CD4-positive, alpha-beta T cell treated with Interleukin-17A for 1 hour (primary cell): ENCODE data around the gene OR5C1.
"Not testable (repeated sequence)": the region's sequence is repeated elsewhere in the genome, so short reads cannot be mapped to it uniquely, and the experiment has no call there.

ENCODE experiments used
- DNase-seq: peaks from one replicate; pipeline ENCODE4 v3.0.0-alpha.2; 2020

Gene OR5C1

GRCh38 chr9:122812736-122813135 is 24.0 kb downstream of the OR5C1 start:
- no peak for DNase-seq

DNA sequence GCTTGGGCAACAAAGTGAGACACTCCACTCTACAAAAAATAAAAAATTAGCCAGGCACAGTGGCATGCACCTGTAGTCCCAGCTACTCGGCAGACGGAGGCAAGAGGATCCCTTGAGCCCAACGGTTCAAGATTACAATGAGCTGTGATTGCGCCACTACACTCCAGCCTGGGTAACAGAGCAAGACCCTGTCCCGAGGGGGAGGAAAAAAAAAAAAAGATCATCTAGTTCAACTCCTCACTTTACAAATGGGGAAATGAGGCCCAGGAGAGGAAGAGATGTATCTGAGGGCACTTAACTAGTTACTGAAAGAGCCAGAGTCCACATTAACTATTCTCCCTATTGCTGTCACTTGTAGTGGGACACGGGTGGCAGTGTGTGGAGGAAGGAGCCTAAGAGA is 25.8 kb downstream of the OR5C1 start:
- no peak for DNase-seq

DNA sequence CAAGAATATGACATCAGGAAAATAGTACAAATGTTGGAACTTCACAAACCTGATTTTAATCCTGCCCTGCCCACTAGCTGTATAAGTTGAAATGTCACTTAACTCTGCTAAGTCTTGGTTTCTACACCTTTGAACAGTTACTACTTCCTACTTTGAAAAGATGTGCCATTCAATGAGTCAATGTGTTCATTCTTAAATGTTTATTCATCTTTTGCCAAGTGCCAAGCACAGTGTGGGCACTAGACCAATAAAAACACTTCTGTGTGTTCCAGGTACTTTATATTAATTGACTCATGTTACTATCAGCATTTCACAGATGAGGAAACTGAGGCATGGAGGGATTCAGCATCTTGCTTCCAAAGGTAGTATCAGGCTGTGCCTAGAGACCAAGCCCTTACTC is 26.8 kb downstream of the OR5C1 start:
- DNase-seq: no peak

DNA sequence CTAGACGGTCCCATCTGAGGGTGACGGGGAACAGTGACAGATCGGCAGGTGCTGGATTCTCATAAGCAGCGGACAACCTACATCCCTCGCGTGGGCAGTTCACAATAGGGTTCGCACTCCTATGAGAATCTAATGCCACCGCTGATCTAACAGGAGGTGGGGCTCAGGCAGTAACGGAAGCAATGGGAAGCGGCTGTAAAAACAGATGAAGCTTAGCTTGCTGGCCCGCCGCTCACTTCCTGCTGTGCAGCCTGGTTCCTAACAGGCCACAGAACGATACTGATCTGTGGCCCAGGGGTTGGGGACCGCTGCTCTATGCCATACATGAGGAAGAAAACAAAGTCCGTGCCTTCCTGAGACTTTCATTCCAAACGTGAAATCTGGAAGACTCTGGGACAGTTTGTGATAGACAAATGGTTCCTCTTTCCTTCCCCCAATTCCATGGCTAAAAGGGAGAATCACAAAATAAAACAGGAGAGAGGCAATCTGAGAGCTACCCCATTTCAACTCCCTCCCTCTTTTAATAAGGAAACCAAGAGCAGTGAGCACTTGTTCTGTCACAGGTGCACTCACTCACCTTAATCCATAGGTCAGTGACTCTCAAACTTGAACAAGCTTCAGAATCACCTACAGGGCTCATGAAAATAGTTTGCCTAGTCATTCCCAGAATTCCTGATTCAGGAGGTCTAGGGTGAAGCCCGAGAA is 27.6 kb downstream of the OR5C1 start:
- DNase-seq: peak; percentile 59

DNA sequence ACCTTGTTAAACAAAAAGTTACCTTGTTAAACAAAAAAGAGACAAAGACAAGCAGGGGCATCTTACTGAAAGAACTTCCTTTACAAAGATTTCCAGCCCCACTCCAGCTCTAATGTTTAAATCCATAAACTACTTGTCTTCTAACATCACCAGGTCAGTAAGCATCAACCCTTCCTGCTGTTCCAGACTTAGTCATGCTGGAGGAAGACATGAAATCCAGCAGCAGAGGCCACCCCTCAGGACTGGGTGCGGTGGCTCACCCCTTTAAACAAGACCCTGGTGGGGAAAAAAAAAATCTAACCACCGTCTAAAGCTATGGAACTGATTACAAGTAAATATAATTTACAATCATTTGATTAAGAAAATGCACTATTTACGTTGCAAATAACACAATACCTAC is 30.6 kb downstream of the OR5C1 start:
- no peak for DNase-seq

DNA sequence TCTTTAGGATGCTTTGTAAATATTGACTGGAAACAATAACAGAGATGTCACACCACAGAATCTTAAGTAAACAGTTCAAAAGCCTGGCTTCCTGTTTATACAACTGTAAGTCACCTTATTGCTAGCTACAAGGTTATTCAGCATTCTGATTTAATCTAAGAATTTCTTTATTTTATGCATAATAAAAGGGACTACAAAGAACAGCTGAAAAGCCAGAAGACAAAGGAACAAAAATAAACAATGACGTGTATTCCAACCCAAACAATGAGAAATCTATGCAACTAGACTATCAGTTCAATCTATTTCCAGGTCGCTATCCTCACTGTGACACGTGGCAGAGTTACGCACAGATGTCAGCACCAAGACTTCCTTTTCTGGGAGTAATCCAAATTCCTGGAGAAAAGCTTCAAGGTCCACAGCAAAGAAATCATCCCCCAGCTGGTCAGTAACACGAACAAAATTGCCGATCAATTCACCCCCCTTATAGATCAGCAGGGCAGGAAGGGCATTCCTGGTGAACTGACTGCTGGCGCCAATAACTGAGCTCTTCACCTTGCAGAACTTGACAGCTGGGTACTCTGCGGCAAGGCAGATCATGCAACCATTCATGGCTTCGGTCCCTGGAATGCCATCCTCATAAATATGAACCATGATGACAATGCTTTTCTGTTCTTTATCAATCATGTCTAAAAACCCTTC is 31.2 kb downstream of the OR5C1 start:
- no peak for DNase-seq

GRCh38 chr9:122820490-122820845 is 31.7 kb downstream of the OR5C1 start:
- no peak for DNase-seq

GRCh38 chr9:122821278-122821943 is 32.7 kb downstream of the OR5C1 start:
- DNase-seq: no peak

DNA sequence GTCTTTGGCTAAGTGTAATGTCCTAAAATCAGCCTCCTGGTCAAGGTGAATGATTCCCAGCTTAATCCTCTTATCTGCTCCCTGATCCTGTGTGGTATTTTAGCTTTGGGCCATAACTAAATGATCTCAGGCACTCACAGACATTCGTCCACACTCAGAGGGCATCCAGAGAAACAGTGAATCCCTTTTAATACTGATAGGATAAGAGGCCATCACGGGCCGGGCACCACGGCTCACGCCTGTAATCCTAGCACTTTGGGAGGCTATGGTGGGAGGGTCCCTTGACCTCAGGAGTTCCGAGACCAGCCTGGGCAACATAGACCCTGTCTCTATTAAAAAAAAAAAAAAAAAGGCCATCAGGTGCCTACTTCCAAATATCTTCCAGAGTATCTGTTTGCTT is 33.3 kb downstream of the OR5C1 start:
- no peak for DNase-seq

- DNase-seq: no peak
Observed at GRCh38 chr9:122822938-122823337, 34.2 kb downstream of the OR5C1 start.

- DNase-seq: no peak
Observed at GRCh38 chr9:122827761-122828093, 39.0 kb downstream of the OR5C1 start.

- DNase-seq: not testable (repeated sequence)
Observed at GRCh38 chr9:122828965-122829284, 40.2 kb downstream of the OR5C1 start.

DNA sequence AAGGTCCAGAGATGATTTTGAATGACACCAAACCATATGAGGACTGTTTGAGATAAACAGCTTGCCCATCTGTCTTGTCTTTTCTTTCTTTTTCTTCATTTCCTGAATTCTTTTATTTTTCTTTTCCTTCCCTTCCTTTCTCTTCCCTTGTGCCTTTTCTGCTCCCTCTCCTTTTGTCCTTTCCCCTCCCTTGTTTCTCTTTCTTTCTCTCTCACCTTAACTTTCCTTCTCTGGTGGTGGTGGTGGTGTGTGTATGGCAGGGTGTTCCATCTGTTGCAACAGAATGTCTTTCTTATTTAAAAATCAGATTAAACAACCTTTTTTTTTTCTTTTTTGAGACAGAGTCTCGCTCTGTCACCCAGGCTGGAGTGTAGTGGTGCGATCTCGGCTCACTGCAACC is 43.5 kb downstream of the OR5C1 start:
- DNase-seq: no peak

- no peak for DNase-seq
Observed at GRCh38 chr9:122835313-122835731, 46.6 kb downstream of the OR5C1 start.

- no peak for DNase-seq
Observed at GRCh38 chr9:122837266-122837850, 48.6 kb downstream of the OR5C1 start.

GRCh38 chr9:122838441-122838840 is 49.7 kb downstream of the OR5C1 start:
- not testable (repeated sequence) for DNase-seq
